Activated B cell treated with CpG ODN at 0.5 μM for 24 hours (primary cell): ENCODE data around the gene FSD1. TPM values are rescaled to one million over a fixed set of nuclear protein-coding genes. Genes with fewer than 3 reads are reported as not detected.

Experiments used
- ATAC-seq: fragments of 200-7000 bp; cut with Tn5 transposase; one replicate; pipeline ENCODE4 v1.10.0; 2021; ENCODE audit warnings: low read depth, mild to moderate bottlenecking, moderate library complexity
- CTCF ChIA-PET: fragments of 350-600 bp; sonication (Branson Sonifier 250); formaldehyde crosslinking; loops from one replicate; lab custom pipeline; 2021; ENCODE audit warnings: antibody characterized with exemption; lab: Charles Lee
- POLR2A ChIA-PET: fragments of 350-600 bp; sonication (Branson Sonifier 250); formaldehyde crosslinking; loops from one replicate; lab custom pipeline; 2021; ENCODE audit warnings: antibody characterized with exemption; lab: Charles Lee
- DNase-seq: peaks from one replicate; pipeline ENCODE4 v3.0.0; 2022
- H3K27ac Mint-ChIP-seq: one replicate; pipeline ENCODE4 v1.8.0; 2020; ENCODE audit warnings: mixed read lengths
- H3K27me3 Mint-ChIP-seq: one replicate; pipeline ENCODE4 v1.8.0; 2021; ENCODE audit warnings: mixed read lengths
- H3K36me3 Mint-ChIP-seq: one replicate; pipeline ENCODE4 v1.8.0; 2021; ENCODE audit warnings: low read depth, mixed read lengths
- H3K4me1 Mint-ChIP-seq: one replicate; pipeline ENCODE4 v1.8.0; 2021; ENCODE audit warnings: mixed read lengths
- H3K4me3 Mint-ChIP-seq: one replicate; pipeline ENCODE4 v1.8.0; 2020; ENCODE audit warnings: mild to moderate bottlenecking, mixed read lengths
- H3K9me3 Mint-ChIP-seq: one replicate; pipeline ENCODE4 v1.8.0; 2020; ENCODE audit warnings: mixed read lengths
- CTCF ChIP-seq: fragments of 200-600 bp; IDR thresholded peaks from one replicate; pipeline ENCODE4 v1.8.0; 2022; ENCODE audit warnings: antibody characterized with exemption, mild to moderate bottlenecking
- intact Hi-C: fragments of 100-400 bp; cut with micrococcal nuclease; formaldehyde crosslinking; loops from one replicate; pipeline ENCODE4 v1.15.1; 2024
- total RNA-seq: library from RNA; stranded (reverse); gene quantifications from 2 replicates; pipeline ENCODE4 v1.2.3, GENCODE V29; 2022

Gene FSD1
- total RNA-seq, 1 donor from 2014 or later, result 2.6 TPM

GRCh38 chr19:4360641-4361151, 56.3 kb downstream of the FSD1 start:
- peaks cover 45% of the 10 kb centered on the region for H3K36me3 Mint-ChIP-seq
- no peak overlapping the region for H3K4me3 Mint-ChIP-seq
- no peak for ATAC-seq
- no peaks in the 10 kb centered on the region for H3K4me1 Mint-ChIP-seq
- POLR2A ChIA-PET, result no interaction called here
- no peak overlapping the region for H3K27ac Mint-ChIP-seq
- CTCF ChIA-PET, result no interaction called here
- no peaks in the 10 kb centered on the region for H3K9me3 Mint-ChIP-seq
- no peak for DNase-seq
- H3K27me3 Mint-ChIP-seq, result no peaks in the 10 kb centered on the region
- intact Hi-C loops, result no loop called here
- TF ChIP-seq CTCF, result no peak

- H3K27me3 Mint-ChIP-seq, result no peaks in the 10 kb centered on the region
- peaks cover 46% of the 10 kb centered on the region for H3K36me3 Mint-ChIP-seq
- ChIA-PET POLR2A (no interaction called here), CTCF (no interaction called here)
- TF ChIP-seq CTCF, result no peak
- H3K9me3 Mint-ChIP-seq, result no peaks in the 10 kb centered on the region
- intact Hi-C loops, result no loop called here
- H3K27ac Mint-ChIP-seq, result no peak overlapping the region
- DNase-seq, result no peak
- ATAC-seq, result no peak
- H3K4me1 Mint-ChIP-seq, result no peaks in the 10 kb centered on the region
- no peak overlapping the region for H3K4me3 Mint-ChIP-seq
Observed at GRCh38 chr19:4361152-4362046, 57.0 kb downstream of the FSD1 start.

GRCh38 chr19:4362101-4362828, 57.9 kb downstream of the FSD1 start:
- H3K9me3 Mint-ChIP-seq, result no peaks in the 10 kb centered on the region
- POLR2A ChIA-PET, result interaction anchor here (1.6 to 2.3 kb wide), 2 partner anchors 14 to 19 kb away, joined by 4 to 7 read pairs; partner anchors contain the start of gene MPND
- peaks cover 50% of the 10 kb centered on the region for H3K36me3 Mint-ChIP-seq
- H3K4me1 Mint-ChIP-seq, result no peaks in the 10 kb centered on the region
- intact Hi-C loops, result no loop called here
- H3K27ac Mint-ChIP-seq, result no peak overlapping the region
- TF ChIP-seq CTCF, result no peak
- H3K4me3 Mint-ChIP-seq, result no peak overlapping the region
- ATAC-seq, result no peak
- H3K27me3 Mint-ChIP-seq, result no peaks in the 10 kb centered on the region
- DNase-seq, result no peak
- CTCF ChIA-PET, result no interaction called here

- H3K27ac Mint-ChIP-seq, result no peak overlapping the region
- no peak for DNase-seq
- POLR2A ChIA-PET, result interaction anchor here (0.5 to 2.3 kb wide), 3 partner anchors 13 to 36 kb away, joined by 4 to 7 read pairs (median 4); partner anchors contain the start of gene MPND
Observed at GRCh38 chr19:4362831-4363545, 58.6 kb downstream of the FSD1 start.

More at GRCh38 chr19:4362831-4363545, 58.6 kb downstream of the FSD1 start:
- H3K9me3 Mint-ChIP-seq, result no peaks in the 10 kb centered on the region
- H3K4me3 Mint-ChIP-seq, result no peak overlapping the region
- CTCF ChIA-PET, result interaction anchor here (0.9 kb wide), 1 partner anchor 37 kb away, joined by 5 read pairs; the partner anchor contains the start of gene SH3GL1
- no peak for ATAC-seq
- H3K4me1 Mint-ChIP-seq, result peaks cover 6% of the 10 kb centered on the region
- no peaks in the 10 kb centered on the region for H3K27me3 Mint-ChIP-seq
- intact Hi-C loops, result loop anchor here (1.0 kb wide), 1 partner anchor 37 kb away; the partner anchor contains the start of gene SH3GL1
- TF ChIP-seq CTCF, result no peak
- peaks cover 47% of the 10 kb centered on the region for H3K36me3 Mint-ChIP-seq
